Medulla oblongata (tissue), 1 donor: ENCODE measurements around the gene ROS1.

Experiments used
- DNase-seq: peaks from one replicate; pipeline ENCODE4 v3.0.0-alpha.2; 2015; ENCODE audit errors: extremely low spot score

Gene ROS1

GRCh38 chr6:117311310-117311709 lies 114.4 kb downstream of the ROS1 start:
- no peak for DNase-seq

GRCh38 chr6:117309611-117310010 lies 116.1 kb downstream of the ROS1 start:
- no peak for DNase-seq

DNA sequence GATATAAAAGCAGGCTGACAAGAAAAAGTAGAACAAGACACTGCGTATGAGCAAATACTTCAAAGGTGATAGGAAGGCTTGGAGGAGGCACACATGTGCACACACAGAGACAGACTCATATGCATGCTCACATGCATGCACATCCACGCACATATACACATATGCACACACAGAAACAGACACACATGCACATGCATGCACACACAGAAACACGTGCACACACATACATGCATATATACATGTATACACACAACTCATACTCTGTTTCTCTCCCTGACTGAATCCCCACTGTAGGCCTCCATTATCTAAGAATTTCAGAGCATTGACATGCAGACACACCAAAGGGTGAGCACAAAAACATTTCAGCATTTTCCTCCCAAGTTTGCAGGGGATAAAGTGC lies 116.7 kb downstream of the ROS1 start:
- DNase-seq = no peak

- no peak for DNase-seq
Observed at GRCh38 chr6:117307655-117308054, 118.1 kb downstream of the ROS1 start.

DNA sequence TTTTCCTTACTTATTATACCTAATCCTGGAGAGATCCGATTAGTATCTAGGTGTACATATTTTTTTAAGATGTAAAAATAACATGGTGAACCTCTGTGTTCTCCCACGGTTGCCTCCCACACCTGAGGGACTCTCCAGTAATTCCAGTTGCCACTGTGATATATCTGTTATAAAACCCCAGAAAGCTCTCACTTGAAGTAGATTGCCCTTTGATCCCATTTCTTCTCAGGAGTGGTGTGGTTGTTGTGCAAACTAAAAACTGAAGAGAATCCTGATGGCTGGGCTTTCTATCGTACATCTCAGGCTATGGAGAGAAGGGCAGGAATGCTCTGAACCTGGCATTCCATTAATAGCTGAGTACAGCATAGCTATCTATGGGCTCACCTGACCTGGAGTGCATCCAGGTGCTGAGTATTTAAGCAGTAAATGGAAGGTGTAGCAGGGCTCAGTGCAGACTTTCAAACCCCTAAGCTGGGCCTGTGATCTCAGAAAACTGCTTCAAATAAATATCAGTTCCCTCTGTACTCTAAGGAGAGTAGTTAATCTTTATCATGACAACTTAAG lies 119.4 kb downstream of the ROS1 start:
- no peak for DNase-seq

DNA sequence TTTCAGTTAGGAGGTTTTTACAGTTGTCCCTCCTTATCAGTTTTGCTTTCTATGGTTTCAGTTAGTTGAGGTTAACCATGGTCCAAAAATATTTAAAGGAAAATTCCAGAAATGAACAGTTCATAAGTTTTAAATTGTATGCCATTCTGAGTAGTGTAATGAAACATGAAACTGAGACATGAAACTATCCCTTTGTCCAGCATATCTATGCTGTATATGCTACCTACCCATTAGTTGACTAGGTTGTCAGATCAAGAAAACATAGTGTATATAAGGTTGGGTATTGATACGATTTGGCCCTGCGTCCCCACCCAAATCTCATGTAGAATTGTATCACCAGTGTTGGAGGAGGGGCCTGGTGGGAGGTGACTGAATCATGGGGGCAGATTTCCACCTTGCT lies 121.3 kb downstream of the ROS1 start:
- no peak for DNase-seq

- DNase-seq = no peak
Observed at GRCh38 chr6:117303323-117303722, 122.4 kb downstream of the ROS1 start.

DNA sequence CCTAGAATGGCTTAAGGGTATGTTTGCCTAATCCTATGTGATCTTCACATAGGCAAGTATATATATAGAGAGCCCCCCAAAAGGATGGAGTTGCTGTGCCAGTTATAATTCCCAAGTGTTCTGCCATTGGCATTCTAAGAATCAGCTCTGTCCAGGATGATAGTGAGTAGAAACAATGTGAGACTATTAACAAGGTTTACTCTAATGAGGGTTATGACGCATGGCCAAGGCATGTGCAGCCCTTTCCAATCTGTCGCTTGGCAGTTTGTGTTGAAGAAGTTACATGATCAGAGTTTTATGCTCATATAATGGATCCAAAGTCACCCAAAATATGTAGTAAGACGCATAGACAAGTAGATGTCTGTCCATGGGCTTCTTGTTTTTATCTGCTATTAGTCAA lies 126.8 kb downstream of the ROS1 start:
- no peak for DNase-seq

DNA sequence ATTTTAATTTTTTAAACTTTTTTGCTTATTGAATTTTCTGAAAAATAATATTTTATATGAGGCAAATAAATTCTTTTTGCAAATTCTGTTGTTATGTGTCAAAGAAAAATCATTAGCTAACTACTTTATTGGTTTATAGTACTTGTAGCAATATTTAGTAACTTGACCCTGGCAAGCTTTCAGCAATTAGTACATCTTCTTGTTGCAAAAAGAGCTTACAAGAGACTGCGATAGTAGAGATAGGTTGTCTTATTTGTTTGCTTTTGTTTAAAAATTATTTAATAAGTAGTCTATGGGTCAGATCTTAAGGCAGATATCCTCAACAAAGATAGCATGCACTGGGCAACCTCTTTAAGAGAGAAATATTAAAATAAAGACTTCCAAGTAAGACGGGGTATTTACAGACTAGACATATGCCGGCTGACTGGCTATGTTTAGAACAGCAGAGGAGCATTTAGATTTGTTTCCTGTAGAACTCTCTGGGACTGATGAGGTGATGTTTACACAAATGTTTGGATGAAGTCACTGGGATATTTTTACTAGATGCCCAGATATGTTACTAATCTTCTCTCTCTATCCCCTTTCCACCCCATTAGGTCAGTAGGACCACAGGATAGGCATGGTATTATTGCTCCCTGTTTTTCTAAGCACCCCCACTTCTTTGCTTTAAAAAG lies 135.4 kb downstream of the ROS1 start:
- DNase-seq = no peak

DNA sequence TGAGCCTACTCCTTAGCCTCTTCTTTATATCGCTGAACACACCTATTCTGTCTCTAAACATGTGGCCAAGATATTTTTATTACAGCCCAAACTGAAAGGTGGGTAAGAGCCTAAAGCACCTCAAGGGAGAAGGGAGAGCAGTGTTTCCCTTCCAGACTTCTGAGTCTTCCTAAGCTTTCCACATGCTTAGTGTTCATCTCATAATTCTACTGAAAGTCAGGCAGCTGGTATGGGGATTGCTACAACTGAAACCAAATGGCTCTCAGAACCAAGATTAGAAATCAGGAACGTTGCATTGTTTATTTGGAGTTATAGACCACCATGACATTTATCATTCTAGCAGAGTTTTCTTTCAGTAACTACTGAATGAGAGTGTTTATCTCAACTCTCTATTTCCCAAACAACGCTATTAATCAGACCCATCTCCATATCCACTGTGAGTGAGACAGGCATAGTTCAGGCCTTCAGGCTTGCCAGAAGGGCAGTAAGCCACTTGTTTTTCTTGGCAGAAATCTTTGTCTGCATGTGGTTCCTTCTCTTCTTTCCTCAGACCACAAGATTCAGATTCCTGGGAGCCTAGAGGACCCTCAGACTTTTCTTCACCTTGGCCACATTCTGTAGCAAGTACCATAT lies 137.5 kb downstream of the ROS1 start:
- no peak for DNase-seq

DNA sequence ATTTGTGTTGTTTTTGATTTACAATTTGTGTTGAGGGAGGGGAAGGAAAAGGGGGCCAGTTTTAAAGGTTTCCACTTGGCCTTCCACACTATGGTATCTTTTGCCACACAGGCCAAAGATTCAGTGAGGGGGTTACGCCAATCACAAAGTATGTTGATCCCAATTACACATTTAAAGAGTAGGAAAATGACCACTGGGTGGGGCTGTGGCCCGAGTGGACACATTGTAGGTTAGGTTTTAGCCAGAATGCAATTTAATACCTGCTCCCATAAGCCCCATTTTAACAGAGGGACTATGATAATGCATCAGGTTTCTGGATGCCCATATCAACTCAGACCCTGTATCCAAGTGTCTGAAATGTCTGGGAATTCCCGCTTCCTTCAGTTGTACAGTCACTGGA lies 144.8 kb downstream of the ROS1 start:
- DNase-seq = no peak

DNA sequence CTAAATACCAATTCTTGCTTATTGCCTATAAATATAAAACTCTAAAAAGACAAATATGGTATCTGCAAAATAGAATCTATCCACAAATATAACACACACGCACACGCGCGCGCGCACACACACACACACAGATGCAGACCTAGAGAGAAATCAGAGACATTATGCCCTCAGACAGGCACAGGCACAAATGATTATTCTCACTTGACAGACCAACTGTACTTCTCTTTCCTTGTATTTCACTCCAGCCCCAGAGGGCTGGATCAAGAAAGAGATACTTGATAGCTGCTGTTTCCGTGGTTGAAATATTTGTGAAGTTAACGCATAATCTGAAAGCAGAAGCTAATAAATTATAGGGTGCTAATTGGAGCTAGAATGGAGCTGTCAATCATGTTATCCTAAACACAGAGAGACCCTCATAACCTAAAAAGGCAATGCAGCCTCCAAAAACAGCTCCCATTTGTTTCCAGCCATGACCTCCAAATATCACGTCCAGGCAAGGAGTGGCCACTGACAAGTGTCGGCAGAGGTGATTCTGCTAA lies 148.9 kb downstream of the ROS1 start:
- DNase-seq = no peak

- no peak for DNase-seq
Observed at GRCh38 chr6:117275711-117276110, 150.0 kb downstream of the ROS1 start.

GRCh38 chr6:117275205-117275604 lies 150.5 kb downstream of the ROS1 start:
- DNase-seq = no peak

DNA sequence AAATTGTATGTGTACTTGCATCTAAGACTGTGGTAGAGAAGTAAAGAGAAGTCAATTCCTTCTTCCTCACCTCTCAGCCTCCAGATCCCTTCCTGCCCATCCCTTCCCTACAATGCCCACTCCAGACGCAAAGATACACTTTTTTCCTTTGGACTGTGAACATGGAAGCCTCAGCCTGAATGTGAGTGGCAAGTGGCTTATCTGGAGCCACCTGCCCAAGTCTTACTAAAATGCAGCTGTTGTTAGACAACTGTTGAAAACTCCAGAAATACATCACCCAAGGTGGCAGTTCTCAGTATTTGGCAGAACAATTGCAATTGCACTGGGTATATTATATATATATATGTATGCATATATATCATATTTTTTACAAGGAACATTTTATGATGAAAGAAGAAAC lies 152.9 kb downstream of the ROS1 start:
- DNase-seq = no peak

- DNase-seq = no peak
Observed at GRCh38 chr6:117272032-117272866, 153.5 kb downstream of the ROS1 start.

- no peak for DNase-seq
Observed at GRCh38 chr6:117270843-117271507, 154.8 kb downstream of the ROS1 start.

- DNase-seq = no peak
Observed at GRCh38 chr6:117270055-117270842, 155.5 kb downstream of the ROS1 start.

GRCh38 chr6:117269638-117270054 lies 156.1 kb downstream of the ROS1 start:
- no peak for DNase-seq

DNA sequence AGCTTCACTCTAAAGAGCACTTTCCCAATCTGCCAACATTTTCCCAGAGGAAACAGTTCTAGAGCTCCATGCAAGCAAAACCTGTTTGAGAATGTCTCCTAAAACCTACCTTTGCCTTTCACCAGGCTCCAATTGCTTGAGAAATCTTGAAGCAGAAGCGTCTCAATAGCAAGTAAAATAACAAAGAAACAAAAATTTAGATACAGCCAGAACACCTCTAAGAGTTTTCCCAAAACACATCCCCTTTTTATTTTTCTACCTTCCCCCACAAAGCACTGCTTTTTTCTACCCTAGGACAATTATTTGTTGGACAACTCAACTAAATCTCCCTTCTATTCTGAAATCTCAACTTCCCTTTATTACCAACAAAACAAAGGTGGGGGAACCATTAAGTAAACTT lies 156.8 kb downstream of the ROS1 start:
- DNase-seq = no peak
